ENCODE results near the gene KCNK7.
A peak's percentile ranks its signal among the peaks of the same experiment; 100 is the strongest.

The KCNK7 gene

DNA sequence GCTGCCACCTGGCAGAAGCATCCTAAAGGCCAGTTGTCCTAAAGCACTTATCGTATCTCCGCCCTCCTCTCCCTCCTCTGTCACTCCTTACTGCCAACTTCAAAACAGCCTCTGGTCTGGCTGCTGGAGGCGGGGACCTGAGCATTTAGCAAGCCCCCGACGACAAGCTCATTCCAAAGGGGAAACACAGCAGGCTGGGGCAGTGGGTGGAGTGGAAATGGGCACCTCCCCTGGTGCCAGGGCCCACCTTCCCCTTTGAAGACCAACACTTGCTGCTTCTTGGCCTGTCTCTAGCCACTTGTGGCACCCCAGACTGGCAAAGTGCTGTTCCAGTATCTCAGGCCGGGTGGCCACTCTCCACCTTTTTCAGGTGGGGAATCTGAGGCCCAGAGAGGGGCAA is 14.8 kb upstream of the KCNK7 start:
- DNase-seq = no peak

DNA sequence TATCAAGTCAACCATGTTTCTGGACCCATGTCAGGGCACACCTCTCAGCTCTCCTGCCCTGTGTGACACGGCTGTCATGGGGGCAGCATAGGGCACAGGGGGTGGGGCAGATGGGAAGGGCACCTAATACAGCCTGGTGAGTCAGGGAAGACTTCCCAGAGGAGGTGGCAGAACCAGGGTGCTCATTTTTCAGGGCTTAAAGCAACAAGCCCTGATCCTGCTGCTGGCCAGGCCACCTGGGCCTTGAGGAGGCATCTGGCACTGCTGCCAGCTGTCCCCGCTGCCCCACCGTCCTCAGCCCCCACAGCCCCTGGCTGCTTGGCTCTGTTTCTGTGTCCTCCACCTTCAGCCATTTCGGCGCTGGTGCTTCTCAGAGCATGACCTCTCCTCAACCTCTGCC is 14.1 kb upstream of the KCNK7 start:
- no peak for DNase-seq

DNA sequence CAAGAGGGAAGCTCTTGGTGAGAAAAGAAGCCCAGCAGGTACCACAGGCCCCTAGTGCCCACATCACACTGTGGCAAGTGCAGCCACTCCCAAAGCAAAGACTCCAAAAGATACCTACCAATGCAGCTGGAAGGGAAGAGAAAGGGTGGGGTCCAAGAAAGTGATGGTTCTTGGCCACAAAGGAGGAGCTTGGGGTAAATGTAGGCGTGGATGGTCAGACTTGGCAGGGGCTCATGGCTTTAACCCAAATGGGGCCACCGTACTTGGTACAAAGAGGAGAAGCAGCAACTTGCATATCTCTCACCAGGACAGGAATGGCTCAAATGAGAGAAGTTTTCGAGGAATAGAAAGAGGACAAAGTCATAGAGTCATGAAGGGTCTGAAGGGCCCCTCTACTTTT is 13.6 kb upstream of the KCNK7 start:
- DNase-seq = no peak

DNA sequence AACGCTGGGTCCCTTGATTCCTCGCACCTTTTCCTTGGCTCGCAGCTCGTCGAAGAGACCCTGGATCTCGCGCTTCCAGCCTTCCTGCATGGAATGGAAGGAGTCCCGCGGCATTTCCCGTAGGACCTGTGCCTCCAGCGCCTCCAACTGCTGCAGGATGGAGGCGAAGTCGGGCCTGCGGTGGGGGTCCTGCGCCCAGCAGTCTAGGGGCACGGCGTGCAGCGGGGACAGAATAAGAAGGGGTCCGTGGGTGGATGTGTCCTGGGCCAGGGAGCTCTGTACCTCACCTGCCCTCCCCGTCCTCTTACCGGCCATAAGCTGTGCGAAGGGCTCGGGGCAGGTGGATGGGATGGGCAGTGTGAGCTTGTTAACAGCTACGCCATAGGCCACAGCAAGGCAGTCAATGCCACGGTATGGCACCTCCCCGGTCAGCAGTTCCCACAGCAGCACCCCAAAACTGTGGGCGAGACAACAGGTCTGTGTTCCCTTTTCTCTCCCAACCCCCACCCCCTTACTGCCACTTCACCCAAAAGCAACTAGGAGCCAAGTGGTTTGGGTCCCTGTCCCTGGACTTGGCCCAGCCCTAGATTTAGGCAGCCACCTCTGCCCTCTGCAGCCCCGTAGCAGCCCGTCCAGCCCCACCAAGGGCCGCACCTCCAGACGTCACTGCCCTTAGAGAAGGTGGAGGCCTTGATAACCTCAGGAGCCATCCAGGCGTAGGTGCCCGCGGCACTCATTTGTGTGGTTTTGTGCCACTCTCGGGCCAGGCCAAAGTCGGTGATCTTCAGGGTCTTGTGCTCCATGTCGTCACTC is 12.2 kb upstream of the KCNK7 start:
- no peak for DNase-seq

DNA sequence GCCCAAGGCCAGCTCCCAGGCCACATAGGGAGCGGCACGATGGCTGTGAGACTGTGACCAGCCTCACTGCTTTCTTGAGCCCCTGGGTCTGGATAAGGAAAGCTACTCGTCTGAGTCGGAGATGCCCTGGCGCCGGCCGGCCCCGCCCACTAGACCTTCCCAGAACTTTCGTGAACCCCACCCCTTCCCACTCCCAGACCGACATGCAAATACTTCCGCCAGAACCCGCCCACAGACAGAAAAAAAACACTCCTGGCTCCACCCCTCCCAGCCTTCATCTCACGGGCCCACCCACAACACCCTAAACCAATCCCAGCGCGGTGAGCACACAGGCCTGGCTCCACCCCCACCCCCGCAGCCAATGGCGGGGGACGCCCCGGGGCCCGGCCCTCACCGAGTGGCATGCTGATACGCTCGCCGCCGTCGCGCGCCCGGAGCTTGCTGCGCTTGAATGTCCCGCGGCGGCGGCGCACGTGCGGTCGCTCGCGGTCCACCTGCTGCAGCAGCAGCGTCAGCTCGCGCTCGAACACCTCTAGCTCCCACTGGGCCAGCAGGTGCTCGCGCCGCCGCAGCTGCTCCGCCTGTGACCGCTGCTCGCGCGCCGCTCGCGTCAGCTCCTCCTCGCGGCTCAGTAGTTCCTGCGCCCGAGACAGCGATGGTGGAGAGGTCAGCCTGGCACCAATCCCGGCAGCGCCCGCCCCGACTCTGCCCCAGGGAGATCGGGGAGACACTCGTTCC is 11.4 kb upstream of the KCNK7 start:
- no peak for DNase-seq

DNA sequence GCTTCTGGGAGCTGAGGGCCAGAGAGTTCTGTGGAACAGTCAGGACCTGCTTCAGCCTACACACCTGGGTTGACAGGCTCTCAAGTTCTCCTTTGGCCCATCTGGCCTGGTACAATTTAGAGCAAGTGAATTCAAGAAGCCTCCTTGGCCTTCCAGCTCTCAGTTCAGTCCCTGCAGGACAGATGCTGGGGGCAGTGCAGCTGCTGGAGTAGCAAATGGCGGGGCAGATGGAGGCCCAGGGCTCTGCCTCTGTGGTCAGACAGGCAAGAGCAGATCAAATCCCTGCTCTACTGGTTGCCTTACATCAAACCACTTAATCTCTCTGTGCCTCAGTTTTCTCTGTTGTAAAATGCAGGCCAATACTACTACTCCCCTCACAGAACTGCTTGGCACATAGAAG is 8.7 kb upstream of the KCNK7 start:
- no peak for DNase-seq

DNA sequence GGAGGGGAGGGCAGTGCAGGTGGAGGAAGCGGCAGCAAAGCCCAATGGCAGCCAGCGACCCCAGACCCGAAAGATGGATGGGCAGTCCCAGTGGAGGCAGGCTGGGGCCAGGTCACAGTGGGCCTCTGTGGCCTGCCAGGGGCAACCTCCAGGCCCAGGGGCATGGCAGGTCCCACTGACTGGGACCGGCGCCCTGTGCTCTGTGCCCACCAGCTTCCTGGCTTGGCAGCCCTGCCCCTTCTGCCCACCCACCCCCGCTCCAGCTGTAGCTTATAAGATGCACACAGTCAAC is 4.3 kb upstream of the KCNK7 start:
- no peak for DNase-seq

DNA sequence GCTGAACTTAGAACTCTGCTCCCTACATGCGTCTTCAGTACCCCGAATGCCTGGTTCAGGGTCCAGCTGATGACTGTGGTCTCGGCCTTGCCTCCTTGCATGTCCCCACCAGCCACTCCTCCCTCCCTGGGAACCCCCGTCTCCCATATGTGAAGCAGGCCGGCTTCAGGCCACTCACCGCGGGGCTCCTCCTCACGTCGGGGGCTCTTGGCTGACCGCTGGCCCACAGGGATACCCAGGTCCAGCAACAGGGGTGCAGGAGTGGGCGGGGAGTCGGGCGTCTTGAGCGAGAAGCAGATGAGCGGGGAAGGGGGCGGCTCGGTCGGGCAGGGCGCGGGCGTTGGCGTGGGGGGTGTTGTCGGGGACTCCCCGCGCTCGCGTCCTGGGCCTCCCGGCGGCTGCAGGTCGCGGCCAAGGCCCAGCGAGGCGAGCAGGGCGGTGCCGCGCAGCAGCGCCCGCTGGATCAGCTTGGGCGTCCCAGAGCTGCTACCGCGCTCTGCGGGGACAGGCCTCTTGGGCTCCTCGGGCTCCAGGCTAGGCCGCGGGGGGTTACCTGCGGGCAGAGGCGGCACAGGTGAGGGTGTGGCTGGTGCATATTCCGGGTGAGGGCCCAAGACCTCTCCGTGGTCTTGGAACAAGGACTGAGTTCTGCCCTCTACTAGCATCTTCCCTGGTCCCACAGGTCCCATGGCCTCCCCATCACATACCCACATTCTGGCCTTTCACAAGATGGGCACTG is 3.8 kb upstream of the KCNK7 start:
- no peak for DNase-seq

DNA sequence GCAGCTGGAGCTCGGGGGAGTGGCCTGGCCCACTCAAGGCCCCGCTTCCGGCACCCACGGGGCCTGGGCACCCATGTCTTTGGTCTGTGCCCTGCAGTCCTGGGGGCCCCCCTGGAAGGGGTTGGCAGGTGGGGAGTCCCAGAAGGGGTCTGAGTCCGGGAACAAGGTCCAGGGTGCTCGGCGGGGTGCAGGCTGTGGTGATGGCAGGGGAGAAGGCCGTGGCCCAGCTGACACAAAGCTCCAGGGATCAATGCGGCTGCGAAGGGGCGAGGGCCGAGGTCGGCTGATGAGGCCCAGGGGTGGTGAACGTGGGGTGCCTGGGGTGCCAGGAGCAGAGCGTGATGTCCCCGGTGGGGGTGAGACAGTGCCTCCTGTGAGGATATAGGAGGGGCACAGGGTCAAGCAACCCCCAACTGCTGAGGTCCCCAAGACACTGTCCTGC is 2.7 kb upstream of the KCNK7 start:
- no peak for DNase-seq

DNA sequence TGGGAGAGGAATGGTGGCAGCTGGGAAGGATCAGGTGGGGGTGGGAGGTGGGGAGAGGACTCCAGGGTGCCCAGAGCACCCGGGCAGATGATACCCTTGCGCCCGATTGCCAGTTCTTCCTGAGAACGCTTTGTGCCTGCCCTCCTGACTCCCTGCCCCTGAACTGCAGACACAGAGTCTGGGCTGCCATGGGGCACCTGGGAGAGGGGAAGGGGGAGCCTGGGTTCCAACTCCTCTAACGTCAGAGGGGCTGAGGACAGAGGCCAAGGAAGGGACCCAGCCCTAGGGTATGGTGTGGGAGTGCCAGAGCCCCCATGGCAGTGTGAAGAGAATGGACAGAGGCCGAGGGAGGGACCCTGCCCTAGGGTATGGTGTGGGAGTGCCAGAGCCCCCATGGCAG is 920 bp upstream of the KCNK7 start:
- no peak for DNase-seq

DNA sequence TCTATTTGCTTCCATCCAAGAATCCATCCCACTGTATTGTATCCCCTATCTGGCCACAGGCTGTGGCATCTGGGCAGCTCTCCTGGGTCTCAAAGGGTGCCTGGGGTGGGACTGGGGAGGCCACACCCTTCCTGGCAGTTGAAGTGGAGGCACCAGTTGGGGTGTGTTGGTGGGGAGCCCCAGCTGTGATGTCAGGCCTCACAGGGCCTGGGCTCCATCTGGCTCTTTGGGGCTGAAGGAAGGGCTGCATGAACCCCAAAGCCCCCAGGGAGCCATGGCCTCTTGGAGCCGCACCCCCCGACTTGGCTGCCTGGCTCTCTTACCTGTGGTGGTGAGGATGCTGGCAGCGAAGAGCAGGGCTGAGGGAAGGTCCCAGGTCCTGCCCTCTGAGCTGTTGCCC is 469 bp downstream of the KCNK7 start:
- no peak for DNase-seq

DNA sequence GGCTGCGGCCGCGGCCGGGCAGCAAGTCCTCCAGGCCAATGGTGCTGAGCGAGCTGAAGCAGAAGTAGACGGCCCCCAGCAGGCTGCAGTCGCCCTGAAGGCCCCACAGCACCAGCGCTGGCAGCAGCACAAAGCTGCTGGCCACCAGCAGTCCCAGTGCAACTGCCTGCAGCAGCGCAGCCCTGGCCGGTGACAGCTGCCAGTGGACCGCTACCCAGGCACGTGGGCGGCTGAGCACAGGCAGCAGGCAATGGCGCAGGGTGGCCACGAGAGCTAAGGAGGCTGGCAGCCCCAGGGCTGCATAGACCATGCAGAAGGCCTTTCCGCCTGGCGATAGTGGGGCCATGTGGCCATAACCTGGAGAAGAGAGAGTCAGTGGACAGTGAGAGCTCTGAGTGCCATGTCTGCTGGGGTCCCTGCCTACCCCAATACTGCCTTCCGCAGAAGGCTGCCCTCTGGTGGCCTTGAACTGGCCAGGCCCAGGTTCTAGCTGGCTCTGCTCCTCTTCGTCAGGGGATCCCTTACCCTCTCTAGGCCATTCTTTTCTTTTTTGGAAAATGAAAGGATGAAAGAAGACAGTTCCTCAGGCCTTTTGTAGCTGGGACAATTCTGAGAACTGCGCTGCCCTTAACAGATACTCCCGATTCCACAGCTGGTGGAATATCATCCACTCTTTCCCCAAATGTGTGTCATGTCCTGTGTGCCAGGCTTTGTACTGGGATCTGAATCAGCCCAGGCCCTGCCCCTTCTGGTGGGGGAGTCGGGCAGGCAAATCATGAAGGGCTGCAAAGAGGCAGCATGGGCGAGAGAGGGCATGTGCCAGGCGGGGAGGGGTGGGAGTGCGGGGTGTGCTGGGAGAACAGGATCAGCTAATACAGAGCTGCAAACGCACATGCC is 1.8 kb downstream of the KCNK7 start:
- no peak for DNase-seq

DNA sequence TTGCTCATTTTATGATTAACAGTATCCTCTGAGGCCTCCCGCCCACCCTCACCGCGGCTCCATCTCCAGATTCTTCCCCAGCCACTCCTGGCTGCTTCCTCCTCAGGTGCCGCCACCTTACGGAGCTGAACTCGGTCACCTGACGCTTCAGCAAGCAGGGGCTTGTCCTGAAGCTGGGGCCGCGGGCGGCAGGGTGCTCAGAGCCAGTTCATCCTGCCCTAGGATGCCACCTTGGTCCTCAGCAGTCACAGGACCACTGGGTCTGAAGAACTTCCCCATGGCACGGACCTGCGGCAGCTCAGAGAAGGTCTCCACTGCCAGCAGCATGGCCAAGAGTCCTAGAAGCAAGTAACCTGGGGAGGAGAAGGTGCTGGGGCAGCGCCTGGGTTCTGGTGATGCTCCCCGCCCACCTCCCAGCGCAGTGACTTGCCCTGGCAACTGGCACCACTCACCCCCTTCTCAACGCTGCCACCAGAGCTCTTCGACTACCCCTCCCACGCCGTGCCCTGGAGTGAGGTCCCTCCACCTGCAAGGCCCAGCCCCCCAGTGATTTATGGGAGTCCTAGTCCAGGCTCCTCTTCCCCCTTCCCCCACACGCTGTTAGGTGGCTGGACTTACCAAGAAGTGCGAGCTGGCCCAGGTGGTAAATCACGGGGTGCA is 2.6 kb downstream of the KCNK7 start:
- DNase-seq = no peak

DNA sequence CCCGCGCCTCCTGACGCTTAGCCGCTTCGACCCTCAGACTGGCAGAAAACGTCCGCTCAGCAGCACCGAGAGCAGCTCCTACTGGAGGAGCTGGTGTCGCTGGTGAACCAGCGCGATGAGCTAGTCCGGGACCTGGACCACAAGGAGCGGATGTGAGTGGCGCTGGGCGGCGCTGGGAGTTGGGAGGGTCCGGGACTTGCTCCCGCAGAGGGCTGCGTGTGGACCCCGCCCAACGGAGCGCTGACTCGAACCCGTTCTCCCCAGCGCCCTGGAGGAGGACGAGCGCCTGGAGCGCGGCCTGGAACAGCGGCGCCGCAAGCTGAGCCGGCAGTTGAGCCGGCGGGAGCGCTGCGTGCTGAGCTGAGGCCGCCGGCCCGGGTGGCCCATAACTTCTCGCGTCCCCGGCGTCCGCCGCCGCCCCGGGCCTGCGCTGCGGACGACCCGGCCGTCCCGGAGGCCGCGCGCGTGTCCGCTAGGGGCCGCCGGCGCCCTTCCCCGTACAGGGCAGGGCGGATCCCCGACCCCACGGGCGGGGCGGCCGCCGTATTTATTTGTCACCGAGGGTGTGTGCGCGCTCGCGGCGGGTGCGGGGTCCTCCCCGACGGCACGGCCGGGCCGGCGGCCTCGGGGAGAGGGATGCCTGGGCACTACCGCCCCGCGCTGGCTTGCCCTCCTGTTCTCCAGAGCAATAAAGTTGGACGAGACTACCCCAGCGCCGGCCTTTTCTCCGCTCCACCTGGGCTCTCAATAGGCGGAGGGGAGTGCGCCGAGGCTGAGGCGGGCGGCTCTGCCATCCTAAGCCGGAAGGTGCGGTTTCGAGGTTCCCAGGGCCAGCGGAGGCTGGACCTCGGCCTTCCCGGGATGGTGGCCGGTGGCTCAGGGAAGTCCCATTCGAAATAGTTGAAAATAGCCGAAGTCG is 3.4 kb downstream of the KCNK7 start:
- no peak for DNase-seq

DNA sequence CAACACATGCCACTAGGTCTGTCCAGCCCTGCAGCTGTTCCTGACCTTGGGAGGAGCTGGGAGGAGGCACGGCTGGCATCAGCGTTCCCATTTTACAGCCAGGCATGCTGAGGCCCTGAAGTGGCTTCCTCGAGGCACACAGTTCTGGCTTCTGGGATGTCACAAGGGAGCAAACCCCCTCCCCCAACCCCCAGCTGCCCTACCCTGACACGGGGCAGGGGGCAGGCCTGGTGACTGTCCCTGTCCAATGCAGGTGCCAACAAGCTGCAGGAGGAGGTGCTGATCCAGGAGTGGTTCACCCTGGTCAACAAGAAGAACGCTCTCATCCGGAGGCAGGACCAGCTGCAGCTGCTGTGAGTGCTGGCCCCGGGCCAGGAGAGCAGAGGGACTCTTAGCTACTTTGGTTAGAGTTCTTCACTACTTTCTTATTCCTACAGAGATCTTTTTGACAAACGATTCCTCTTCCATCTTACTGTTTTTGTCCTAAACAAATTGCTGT is 5.3 kb downstream of the KCNK7 start:
- DNase-seq = peak; percentile 42

DNA sequence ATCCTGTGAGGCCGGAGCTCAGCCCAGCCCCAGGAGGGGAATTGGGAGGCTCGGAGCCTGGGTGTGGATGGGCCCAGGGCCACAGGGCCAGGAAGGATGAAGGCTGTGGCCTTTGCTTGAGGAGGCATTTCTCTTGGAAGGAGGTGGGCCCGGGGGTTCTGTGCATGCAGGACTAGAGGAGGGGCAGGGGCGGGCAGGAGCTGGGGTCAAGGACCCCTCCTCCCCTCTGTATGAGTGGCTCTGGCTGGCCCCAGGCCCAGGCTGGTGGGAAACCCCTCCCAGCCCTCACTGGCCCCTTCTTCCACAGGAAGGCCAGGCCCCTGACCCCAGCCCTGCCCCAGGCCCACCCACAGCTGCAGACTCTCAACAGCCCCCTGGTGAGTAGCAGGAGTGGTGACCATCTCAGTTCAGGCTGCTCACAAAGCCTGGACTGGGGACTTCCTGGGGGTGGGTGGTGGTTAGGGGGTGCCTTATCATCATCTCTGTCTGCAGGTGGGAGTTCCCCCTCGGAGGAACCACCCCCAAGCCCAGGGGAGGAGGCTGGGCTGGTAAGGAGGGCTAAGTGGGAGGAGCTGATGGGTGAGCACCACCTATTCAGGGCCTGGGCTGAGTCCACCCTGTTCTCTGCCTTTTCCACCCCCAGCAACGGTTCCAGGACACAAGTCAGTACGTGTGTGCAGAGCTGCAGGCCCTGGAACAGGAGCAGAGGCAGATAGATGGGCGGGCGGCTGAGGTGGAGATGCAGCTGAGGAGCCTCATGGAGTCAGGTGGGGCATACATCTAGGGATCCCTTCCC is 6.0 kb downstream of the KCNK7 start:
- no peak for DNase-seq

DNA sequence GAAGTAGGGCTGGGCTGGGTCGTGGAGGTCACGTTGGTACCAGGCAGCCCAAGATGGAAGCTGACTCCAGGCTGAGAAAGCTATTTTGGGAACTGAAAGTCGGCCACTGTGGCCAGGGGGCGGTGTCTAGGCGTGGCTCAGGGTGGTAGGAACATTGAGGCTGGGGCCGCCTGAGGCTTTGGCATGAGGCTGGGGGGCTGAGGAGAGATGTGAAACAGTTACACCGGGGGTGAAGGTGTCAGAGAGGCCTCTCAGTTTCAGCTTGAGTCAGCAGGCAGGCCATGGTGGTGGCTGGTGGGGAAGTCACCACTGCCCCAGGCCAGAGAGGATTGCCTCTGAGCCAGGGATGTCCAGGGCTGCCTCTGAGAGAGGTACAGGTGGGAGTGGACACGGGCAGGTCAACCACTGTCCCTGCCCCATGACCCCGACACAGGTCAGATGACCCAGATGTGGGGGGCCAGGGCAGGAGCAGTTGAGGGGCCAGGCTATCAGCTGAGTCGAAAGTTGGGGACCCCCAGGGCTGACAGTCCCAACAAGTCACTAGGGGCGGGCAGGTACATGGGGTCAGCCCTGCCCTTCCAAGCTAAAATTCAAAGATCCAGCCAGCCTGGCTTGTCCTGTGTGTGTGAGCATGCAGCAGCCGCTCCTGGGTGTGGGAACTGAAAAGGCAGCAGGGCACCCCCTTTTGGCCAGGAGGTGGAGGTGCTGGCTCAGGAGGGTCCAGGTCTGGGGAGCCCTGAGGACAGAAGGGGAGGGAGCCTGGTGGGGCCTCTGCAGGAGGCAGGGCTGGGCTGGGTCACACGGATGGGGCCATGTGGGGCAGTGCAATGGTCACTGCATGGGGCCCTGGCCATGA is 7.2 kb downstream of the KCNK7 start:
- peak; percentile 23 for DNase-seq

DNA sequence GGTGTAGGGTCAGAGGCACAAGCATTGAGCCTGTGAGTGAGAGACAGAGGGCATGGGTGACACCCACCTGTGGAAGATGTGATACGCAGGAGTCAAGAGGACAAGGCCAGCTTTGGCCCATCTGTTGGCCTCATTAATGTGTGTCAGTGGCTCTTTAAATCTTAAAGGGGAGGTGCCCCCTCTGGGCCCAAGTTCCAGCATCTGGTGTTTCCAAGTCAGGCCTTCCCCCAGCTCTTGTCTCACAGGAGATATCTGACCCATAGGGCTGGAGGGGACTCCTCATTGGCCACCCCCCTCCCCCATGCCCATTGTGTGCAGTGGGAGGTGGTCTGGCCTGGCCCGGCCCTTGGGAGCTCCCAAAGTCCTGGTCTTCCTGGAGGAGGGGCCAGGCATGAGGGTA is 8.9 kb downstream of the KCNK7 start:
- DNase-seq = no peak

DNA sequence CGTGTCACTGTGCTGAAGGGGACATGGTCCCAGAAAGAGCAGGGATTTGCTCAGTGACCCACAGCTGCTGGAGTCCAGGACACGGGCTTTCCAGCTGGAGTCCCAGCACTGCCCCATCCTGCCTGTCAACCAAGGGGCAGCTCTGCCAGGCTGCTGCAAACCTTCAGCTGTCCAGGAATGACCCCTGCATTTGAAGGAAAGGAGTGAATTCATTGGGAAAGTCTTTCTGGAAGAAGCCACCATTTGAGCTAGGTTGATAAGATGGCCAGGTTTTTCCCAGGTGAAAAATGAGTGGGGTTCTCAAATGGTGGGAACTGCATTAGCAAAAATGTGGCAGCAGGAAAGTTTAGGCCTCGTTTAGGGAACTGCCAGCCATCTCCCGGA is 9.4 kb downstream of the KCNK7 start:
- DNase-seq = no peak
